ENCODE measurements around the gene MAZ. TPM values are rescaled to one million over a fixed set of nuclear protein-coding genes. Genes with fewer than 3 reads are reported as not detected.
"Not testable (repeated sequence)": the region's sequence is repeated elsewhere in the genome, so short reads cannot be mapped to it uniquely, and the experiment has no call there.

MAZ gene
- total RNA-seq, 2 donors from 2014 or later = 73.0 to 99.4 TPM

DNA sequence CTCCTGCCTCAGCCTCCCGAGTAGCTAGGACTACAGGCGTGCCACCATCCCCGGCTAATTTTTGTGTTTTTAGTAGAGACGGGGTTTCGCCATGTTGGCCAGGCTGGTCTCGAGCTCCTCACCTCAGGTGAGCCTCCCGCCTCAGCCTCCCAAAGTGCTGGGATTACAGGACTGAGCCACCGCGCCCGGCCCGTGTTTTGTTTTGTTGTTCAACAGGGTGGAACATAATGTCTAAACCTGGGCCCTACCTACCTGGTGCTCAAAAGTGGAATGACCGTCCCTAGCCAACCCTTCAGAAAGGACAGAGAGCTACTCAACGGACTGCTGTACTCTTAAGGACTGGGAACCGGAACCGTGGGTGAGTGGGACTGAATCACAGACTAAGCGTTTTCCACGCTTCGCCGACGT is 16.6 kb upstream of the MAZ start:
- ATAC-seq (ENCODE audit: insufficient number of reproducible peaks, low FRiP score, low read depth) = no peak

DNA sequence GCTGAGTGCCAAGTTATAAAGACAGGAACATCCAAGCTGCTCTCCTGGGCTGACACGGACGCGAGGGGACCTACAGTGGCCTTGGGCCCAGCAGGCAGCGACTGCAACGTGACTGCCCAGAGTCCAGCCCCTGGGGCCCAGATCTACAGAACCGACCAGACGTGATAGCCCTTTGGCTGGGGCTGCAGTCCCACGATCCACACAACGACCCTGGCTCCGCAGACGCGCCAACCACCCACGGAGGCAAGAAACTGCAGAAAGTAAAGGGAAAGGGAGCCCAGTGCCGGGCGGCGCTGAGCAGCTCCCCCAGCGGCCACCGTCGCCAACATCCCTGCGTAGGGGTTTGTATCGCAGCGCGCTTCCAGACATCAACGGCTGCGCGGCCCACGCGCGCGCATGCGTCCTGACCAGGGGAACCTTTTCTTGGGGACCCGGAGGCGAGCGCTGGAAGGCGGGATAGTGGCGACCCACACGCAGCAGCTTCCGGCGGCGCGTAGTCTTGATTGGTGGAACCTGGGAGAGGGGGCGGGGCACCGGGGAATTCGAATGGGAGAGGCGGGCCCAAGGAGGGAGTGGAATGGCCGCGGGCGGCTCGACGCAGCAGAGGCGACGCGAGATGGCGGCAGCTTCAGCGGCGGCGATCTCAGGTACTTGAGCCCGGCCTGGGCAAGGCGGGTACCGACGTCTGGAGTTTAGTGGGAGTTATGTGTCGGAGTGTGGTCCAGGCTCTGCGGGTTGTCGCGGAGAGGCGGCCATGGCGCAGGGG is 16.0 kb upstream of the MAZ start, which contains the start of gene KIF22:
Gene KIF22 (plus strand): TSS at position 569 of the 766 bp plus-strand sequence. CDS start 9 bp downstream, at position 578.
- peak within 1 kb of the TSS; percentile 47 to 82 for H3K27ac ChIP-seq
- no peaks in the 10 kb centered on the region for H3K27me3 ChIP-seq (replicated peaks; ENCODE audit: insufficient read depth)
- DNase-seq (ENCODE audit: low spot score) (peak; percentile 96), ATAC-seq (ENCODE audit: insufficient number of reproducible peaks, low FRiP score, low read depth) (peak; percentile 97)
- H3K9me3 ChIP-seq = no peaks in the 10 kb centered on the region
- TF ChIP-seq, protein P1, sequence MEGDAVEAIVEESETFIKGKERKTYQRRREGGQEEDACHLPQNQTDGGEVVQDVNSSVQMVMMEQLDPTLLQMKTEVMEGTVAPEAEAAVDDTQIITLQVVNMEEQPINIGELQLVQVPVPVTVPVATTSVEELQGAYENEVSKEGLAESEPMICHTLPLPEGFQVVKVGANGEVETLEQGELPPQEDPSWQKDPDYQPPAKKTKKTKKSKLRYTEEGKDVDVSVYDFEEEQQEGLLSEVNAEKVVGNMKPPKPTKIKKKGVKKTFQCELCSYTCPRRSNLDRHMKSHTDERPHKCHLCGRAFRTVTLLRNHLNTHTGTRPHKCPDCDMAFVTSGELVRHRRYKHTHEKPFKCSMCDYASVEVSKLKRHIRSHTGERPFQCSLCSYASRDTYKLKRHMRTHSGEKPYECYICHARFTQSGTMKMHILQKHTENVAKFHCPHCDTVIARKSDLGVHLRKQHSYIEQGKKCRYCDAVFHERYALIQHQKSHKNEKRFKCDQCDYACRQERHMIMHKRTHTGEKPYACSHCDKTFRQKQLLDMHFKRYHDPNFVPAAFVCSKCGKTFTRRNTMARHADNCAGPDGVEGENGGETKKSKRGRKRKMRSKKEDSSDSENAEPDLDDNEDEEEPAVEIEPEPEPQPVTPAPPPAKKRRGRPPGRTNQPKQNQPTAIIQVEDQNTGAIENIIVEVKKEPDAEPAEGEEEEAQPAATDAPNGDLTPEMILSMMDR (IDR thresholded peaks at IDR 0.05) = peak; percentile 66
- H3K4me1 ChIP-seq (ENCODE audit: control insufficient read depth in 1 of 2, low read depth in 2 of 2) = peaks cover 8 to 19% of the 10 kb centered on the region in 2 donors
- peak within 1 kb of the TSS; percentile 79 for H3K4me3 ChIP-seq
- no peaks in the 10 kb centered on the region for H3K36me3 ChIP-seq

More for the DNA sequence above, 16.6 kb upstream of the MAZ start:
- peak overlapping the region; percentile 47 to 82 for H3K27ac ChIP-seq
- no peaks in the 10 kb centered on the region for H3K36me3 ChIP-seq
- H3K9me3 ChIP-seq = no peaks in the 10 kb centered on the region
- H3K4me3 ChIP-seq = peak overlapping the region; percentile 79
- no peaks in the 10 kb centered on the region for H3K27me3 ChIP-seq (replicated peaks; ENCODE audit: insufficient read depth)
- no peak for DNase-seq (ENCODE audit: low spot score)
- TF ChIP-seq, protein P1 (IDR thresholded peaks at IDR 0.05) = no peak
- peaks cover 10 to 22% of the 10 kb centered on the region in 2 donors for H3K4me1 ChIP-seq (ENCODE audit: control insufficient read depth in 1 of 2, low read depth in 2 of 2)

DNA sequence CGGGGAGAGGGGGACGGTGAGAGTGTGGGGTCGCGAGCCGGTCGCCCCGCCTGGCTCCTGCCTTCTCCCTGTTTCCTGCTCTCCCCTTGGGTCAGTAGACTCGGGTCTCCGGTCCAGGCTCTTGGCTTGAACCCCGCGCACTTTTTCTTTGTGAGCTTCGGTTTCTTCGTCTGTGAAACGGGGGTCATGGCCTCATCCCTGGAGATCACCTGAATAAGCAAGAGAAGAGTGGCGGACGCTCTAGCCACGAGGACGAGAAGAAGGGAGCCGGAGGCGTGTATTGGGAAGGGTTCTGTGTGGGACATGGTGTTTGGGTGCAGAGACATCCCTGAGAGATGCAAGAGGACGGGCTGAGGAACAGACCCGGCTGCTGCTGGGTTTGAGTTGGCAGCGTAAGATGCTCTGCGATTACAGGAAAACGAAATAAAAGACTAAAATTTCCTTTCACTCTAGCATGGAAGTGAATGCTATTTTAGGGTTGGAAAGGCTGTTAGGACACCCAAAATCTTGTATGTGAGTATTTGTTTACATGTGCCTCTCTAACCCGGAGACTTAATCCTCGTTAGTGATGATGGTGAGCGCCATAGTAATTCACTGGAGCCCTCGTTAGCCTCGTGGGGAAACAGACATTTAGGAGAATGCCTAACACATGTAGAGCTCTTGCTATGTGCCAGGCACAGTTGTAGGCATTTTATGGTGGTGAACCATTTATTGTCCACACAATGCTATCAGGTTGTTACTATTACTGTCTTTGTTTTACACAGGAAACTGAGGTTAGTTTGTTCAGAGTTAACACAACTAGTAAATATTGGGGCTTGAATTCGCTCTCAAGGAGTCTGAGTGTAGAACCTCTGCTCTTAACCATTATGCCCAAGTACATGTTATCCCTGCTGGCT is 15.1 kb upstream of the MAZ start:
- no peak for DNase-seq (ENCODE audit: low spot score)
- Histone ChIP-seq H3K36me3 (no peaks in the 10 kb centered on the region), H3K27me3 (replicated peaks; ENCODE audit: insufficient read depth) (no peaks in the 10 kb centered on the region), H3K9me3 (no peaks in the 10 kb centered on the region), H3K4me1 (ENCODE audit: control insufficient read depth in 1 of 2, low read depth in 2 of 2) (peaks cover 5 to 16% of the 10 kb centered on the region in 2 donors), H3K27ac (no peak overlapping the region), H3K4me3 (peak overlapping the region; percentile 79)
- TF ChIP-seq, protein P1 (IDR thresholded peaks at IDR 0.05) = no peak
- no peak for ATAC-seq (ENCODE audit: insufficient number of reproducible peaks, low FRiP score, low read depth)

DNA sequence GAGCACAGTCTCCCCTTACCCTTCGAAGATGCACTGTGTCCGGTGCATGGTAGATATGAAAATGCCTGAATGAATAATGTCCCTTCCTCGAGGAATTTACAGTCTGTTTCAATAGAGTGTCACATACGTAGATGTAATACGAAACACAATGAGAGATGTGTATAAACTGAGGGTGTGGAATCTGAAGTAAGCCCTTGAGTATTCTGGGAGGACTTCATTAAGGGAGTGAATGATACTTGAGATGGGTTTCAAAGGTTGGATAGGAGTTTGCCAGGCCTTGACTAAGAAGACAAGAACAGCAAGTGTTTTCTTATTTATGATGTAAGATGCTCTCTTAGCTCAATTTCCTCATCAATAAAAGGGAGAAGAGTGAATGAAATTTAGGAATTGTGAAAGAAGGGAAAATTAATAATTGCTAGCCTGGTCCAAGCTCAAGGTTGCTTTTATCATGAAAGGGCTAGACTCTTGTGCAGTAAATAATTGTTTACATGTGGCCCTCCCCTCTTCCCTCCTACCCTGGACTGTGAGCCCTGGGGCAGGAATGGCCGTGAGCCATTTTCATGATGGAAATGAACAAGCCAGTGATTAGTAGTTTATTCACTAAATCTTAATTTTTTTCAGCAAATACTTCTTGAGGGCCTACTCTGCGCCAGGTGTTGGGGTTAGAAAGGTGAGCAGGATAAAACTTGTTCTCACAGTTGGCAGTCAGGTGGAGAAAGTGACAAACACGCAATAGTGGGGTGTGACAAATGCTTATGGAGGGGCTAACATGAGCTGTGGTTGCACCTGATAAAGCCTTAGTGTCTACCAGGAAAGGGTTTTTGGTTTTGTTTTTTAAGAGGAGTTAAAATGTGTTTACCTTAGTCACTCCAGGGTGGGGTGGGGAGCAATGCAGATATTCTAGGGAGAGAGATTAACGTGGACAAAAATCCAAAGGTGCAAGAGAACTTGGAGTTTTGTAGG is 14.2 kb upstream of the MAZ start:
- TF ChIP-seq, protein P1 (IDR thresholded peaks at IDR 0.05) = no peak
- DNase-seq (ENCODE audit: low spot score) = no peak
- H3K4me3 ChIP-seq = no peak overlapping the region
- no peaks in the 10 kb centered on the region for H3K27me3 ChIP-seq (replicated peaks; ENCODE audit: insufficient read depth)
- peaks cover 5% of the 10 kb centered on the region for H3K36me3 ChIP-seq
- ATAC-seq (ENCODE audit: insufficient number of reproducible peaks, low FRiP score, low read depth) = no peak
- H3K9me3 ChIP-seq = no peaks in the 10 kb centered on the region
- H3K27ac ChIP-seq = no peak overlapping the region
- peaks cover 5 to 16% of the 10 kb centered on the region in 2 donors for H3K4me1 ChIP-seq (ENCODE audit: control insufficient read depth in 1 of 2, low read depth in 2 of 2)

DNA sequence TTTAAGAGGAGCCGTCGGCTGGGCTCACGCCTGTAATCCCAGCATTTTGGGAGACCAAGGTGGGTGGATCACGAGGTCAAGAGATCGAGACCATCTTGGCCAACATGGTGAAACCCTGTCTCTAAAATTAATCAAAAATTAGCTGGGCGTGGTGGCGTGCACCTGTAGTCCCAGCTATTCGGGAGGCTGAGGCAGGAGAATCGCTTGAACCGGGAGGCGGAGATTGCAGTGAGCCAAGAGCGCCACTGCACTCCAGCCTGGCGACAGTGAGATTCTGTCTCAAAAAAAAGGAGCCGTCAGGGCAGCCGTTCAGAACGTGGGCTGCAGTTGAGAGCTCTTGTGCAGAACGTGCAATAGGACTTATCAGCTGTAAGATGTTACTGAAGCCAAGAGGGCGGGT is 13.2 kb upstream of the MAZ start:
- ATAC-seq (ENCODE audit: insufficient number of reproducible peaks, low FRiP score, low read depth); H3K36me3 ChIP-seq; H3K27ac ChIP-seq; DNase-seq (ENCODE audit: low spot score); H3K4me3 ChIP-seq; H3K9me3 ChIP-seq; H3K27me3 ChIP-seq (replicated peaks; ENCODE audit: insufficient read depth): not testable (repeated sequence)
- H3K4me1 ChIP-seq (ENCODE audit: control insufficient read depth in 1 of 2, low read depth in 2 of 2) = peaks cover 5 to 16% of the 10 kb centered on the region in 2 donors
